HG03378 (cell line): Measurements from ENCODE around the gene DDX47.

Source experiments
- ATAC-seq: cut with Tn5 transposase; IDR thresholded peaks from one replicate; pipeline ENCODE4 v1.9.1; 2021; ENCODE audit warnings: mild to moderate bottlenecking, moderate library complexity; ENCODE audit not compliant: unreplicated experiment

Gene DDX47

GRCh38 chr12:12813120-12814101 lies at the start of gene DDX47:
TSS of gene DDX47 (plus strand) at chr12:12813346. CDS start at chr12:12813368, 22 bp downstream.
- peak; percentile 76 for ATAC-seq

GRCh38 chr12:12764824-12765223 lies 48.3 kb upstream of the DDX47 start:
- no peak for ATAC-seq

GRCh38 chr12:12770262-12770661 lies 42.9 kb upstream of the DDX47 start:
- no peak for ATAC-seq

GRCh38 chr12:12774791-12775190 lies 38.4 kb upstream of the DDX47 start:
- ATAC-seq = no peak

GRCh38 chr12:12776261-12776660 lies 36.9 kb upstream of the DDX47 start:
- no peak for ATAC-seq

- ATAC-seq = no peak
Observed at GRCh38 chr12:12777092-12777491, 36.1 kb upstream of the DDX47 start.

- ATAC-seq = no peak
Observed at GRCh38 chr12:12779007-12779406, 34.1 kb upstream of the DDX47 start.

- no peak for ATAC-seq
Observed at GRCh38 chr12:12779529-12779928, 33.6 kb upstream of the DDX47 start.

GRCh38 chr12:12784116-12784515 lies 29.0 kb upstream of the DDX47 start:
- no peak for ATAC-seq

GRCh38 chr12:12784911-12785814 lies 28.0 kb upstream of the DDX47 start, which contains the start of gene APOLD1:
TSS of gene APOLD1 (plus strand) at chr12:12785659. CDS start at chr12:12785692, 33 bp downstream.
- ATAC-seq = no peak

- peak; percentile 8 for ATAC-seq
Observed at GRCh38 chr12:12786351-12786705, 26.8 kb upstream of the DDX47 start.

GRCh38 chr12:12786706-12787601 lies 26.2 kb upstream of the DDX47 start:
- ATAC-seq = peak; percentile 47

GRCh38 chr12:12788131-12788530 lies 25.0 kb upstream of the DDX47 start:
- no peak for ATAC-seq

GRCh38 chr12:12788675-12789368 lies 24.3 kb upstream of the DDX47 start:
- peak; percentile 63 for ATAC-seq

GRCh38 chr12:12790956-12791355 lies 22.2 kb upstream of the DDX47 start:
- no peak for ATAC-seq

GRCh38 chr12:12791756-12792369 lies 21.3 kb upstream of the DDX47 start:
- ATAC-seq = no peak

GRCh38 chr12:12792421-12792820 lies 20.7 kb upstream of the DDX47 start:
- ATAC-seq = no peak

- ATAC-seq = no peak
Observed at GRCh38 chr12:12794686-12795085, 18.5 kb upstream of the DDX47 start.

GRCh38 chr12:12796171-12796570 lies 17.0 kb upstream of the DDX47 start:
- no peak for ATAC-seq
